ENCODE measurements around the gene MDP1.
"Not testable (repeated sequence)": the region's sequence is repeated elsewhere in the genome, so short reads cannot be mapped to it uniquely, and the experiment has no call there.

Gene MDP1

GRCh38 chr14:24212924-24213865 is 2.7 kb downstream of the MDP1 start, which contains the start of gene CHMP4A:
Gene CHMP4A (minus strand): TSS chr14:24213488. CDS start chr14:24213439, 49 bp downstream.
- H3K27ac ChIP-seq: peak within 1 kb of the TSS; percentile 83
- TF ChIP-seq CTCF (conservative IDR thresholded peaks at IDR 0.05): no peak

GRCh38 chr14:24211311-24211710 is 4.6 kb downstream of the MDP1 start:
- H3K27ac ChIP-seq: no peak overlapping the region
- TF ChIP-seq CTCF (conservative IDR thresholded peaks at IDR 0.05): no peak

GRCh38 chr14:24207625-24208024 is 8.2 kb downstream of the MDP1 start:
- TF ChIP-seq CTCF (conservative IDR thresholded peaks at IDR 0.05): no peak

GRCh38 chr14:24207104-24207551 is 8.7 kb downstream of the MDP1 start:
- no peak for TF ChIP-seq CTCF (conservative IDR thresholded peaks at IDR 0.05)
- no peak overlapping the region for H3K27ac ChIP-seq

More at GRCh38 chr14:24207625-24208024, 8.2 kb downstream of the MDP1 start:
- H3K27ac ChIP-seq: no peak overlapping the region

GRCh38 chr14:24206260-24207103 is 9.4 kb downstream of the MDP1 start:
- no peak overlapping the region for H3K27ac ChIP-seq
- TF ChIP-seq CTCF (conservative IDR thresholded peaks at IDR 0.05): no peak

- no peak for TF ChIP-seq CTCF (conservative IDR thresholded peaks at IDR 0.05)
- H3K27ac ChIP-seq: no peak overlapping the region
These were observed 11.4 kb downstream of the MDP1 start for GRCh38 chr14:24204163-24205146.

GRCh38 chr14:24203249-24203886 is 12.5 kb downstream of the MDP1 start:
- H3K27ac ChIP-seq: not testable (repeated sequence)

GRCh38 chr14:24202538-24202937 is 13.3 kb downstream of the MDP1 start:
- H3K27ac ChIP-seq: not testable (repeated sequence)
